H1 (cell line): ENCODE data around the gene IL27RA. TPM values are rescaled to one million over a fixed set of nuclear protein-coding genes. Genes with fewer than 3 reads are reported as not detected.

Experiments used
- E2F6 ChIP-seq: IDR thresholded peaks from 2 replicates; pipeline ENCODE4 v1.6.1; 2012; ENCODE audit warnings: inconsistent platforms
- HDAC2 ChIP-seq, 2 experiments: fragments of 300-600 bp in 1 of 2; sonication (generic) in 1 of 2; IDR thresholded peaks; 2 replicates each; pipeline ENCODE4 v1.6.1; 2011 to 2012; ENCODE audit warnings: low read depth in 2 of 2, low read length in 2 of 2, mild to moderate bottlenecking in 2 of 2, moderate library complexity in 2 of 2, borderline replicate concordance in 1 of 2, inconsistent platforms in 1 of 2
- KDM5A ChIP-seq: fragments of 200-600 bp; IDR thresholded peaks from 2 replicates; pipeline ENCODE4 v1.7.1; 2012; ENCODE audit warnings: mild to moderate bottlenecking, low read length, inconsistent platforms, mixed read lengths
- polyA plus RNA-seq, 7 experiments: library from polyadenylated mRNA; depleted of rRNA in 3 of 7; stranded (reverse) in 5 of 7; unstranded in 2 of 7; fragments of >200 nt in 5 of 7; fragments of 200-250 nt in 2 of 7; gene quantifications; 1 replicate in 5 of 7; 2 replicates in 1 of 7; 4 replicates in 1 of 7; pipeline versions ENCODE4 v1.2.1 to v1.2.3, GENCODE V29; 2011 to 2013; ENCODE audit warnings: missing spikeins in 2 of 7, mixed read lengths in 2 of 7
- total RNA-seq: library from RNA; stranded (reverse); fragmentation: NEBNext Ultra II Directional; extraction: Animal tissue kit (Norgen Biotek cat#: 25700); gene quantifications from 2 replicates; pipeline ENCODE4 v1.2.1, GENCODE V29; 2021

Gene IL27RA
- total and polyA plus RNA-seq, 2 of the 8 experiments (the other 6 are each of a cell fraction or from before 2014, with no cell fraction given), result 9.9 to 14.7 TPM

GRCh38 chr19:14021474-14021873, 10.1 kb upstream of the IL27RA start (continued):
- TF ChIP-seq HDAC2 (IDR thresholded peaks at IDR 0.05; ENCODE audit: borderline replicate concordance in 1 of 2, low read depth in 2 of 2, low read length in 2 of 2) (no peak), KDM5A (no peak), E2F6 (no peak)
